ENCODE results near the gene CYSRT1. TPM values are rescaled to one million over a fixed set of nuclear protein-coding genes. Genes with fewer than 3 reads are reported as not detected.

Gene CYSRT1
- polyA plus RNA-seq, 1 experiment: 0.74 TPM

DNA sequence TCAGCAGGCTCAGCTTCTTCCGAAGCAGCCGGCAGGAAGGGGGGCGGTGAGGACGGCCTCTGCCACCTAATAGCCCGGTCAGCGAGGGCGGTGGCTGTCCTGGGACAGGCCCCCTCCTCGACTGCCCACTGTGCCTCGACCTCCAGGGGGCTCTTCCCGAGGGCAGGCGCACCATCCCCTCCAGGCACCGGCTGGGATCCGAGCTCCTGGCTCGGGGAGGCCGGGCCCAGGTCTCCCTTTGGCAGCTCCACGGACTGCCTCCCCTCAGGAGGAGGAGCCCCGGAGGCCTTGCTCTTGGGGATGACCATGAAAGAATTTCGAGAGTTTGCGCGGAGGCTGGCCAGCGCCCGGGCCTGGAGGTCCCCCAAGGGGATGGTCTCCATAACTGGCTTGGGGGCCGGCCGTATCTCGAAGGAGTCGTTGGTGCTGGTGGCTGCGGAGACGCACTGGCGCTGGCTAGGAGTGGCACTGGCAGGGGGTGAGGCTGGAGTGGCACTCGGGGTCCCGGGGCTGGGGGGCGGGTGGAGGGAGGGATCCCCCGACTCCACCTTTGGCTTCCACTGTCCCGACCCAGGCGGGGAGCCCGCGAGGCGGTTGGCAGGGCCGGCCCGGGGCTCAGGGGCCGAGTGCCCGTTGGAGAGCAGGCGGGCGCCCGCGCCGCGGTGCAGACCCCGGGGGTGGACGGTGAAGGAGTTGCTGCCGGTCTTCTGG, 25.4 kb upstream of the CYSRT1 start:
- ChIA-PET POLR2A (interaction anchor here (1.0 kb wide), 1 partner anchor 10 kb away, joined by 3 read pairs; no protein-coding TSS in a partner anchor), CTCF (interaction anchor here (0.8 to 1.0 kb wide), 2 partner anchors 11 to 22 kb away, joined by 3 read pairs; no protein-coding TSS in a partner anchor)

GRCh38 chr9:137200311-137201204, 24.4 kb upstream of the CYSRT1 start, which contains the start of gene TPRN:
TSS of gene TPRN (minus strand) at chr9:137200741. CDS start at chr9:137200711, 30 bp downstream.
- peak within 1 kb of the TSS; percentile 61 for H3K4me3 ChIP-seq (ENCODE audit: low read depth, low read length)
- POLR2A ChIA-PET: interaction anchor here (0.7 kb wide), 1 partner anchor 93 kb away, joined by 4 read pairs; no protein-coding TSS in a partner anchor
- CTCF ChIA-PET: interaction anchor here (0.7 to 1.0 kb wide), 2 partner anchors 27 to 154 kb away, joined by 3 to 4 read pairs; partner anchors contain the start of gene RNF224
- TF ChIP-seq, protein P1, sequence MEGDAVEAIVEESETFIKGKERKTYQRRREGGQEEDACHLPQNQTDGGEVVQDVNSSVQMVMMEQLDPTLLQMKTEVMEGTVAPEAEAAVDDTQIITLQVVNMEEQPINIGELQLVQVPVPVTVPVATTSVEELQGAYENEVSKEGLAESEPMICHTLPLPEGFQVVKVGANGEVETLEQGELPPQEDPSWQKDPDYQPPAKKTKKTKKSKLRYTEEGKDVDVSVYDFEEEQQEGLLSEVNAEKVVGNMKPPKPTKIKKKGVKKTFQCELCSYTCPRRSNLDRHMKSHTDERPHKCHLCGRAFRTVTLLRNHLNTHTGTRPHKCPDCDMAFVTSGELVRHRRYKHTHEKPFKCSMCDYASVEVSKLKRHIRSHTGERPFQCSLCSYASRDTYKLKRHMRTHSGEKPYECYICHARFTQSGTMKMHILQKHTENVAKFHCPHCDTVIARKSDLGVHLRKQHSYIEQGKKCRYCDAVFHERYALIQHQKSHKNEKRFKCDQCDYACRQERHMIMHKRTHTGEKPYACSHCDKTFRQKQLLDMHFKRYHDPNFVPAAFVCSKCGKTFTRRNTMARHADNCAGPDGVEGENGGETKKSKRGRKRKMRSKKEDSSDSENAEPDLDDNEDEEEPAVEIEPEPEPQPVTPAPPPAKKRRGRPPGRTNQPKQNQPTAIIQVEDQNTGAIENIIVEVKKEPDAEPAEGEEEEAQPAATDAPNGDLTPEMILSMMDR (IDR thresholded peaks at IDR 0.05; ENCODE audit: insufficient read depth, low read depth, low read length): no peak
- DNase-seq (ENCODE audit: low read depth): peak; percentile 89
- no peaks in the 10 kb centered on the region; the same call in 1 of the 2 replicates for H3K36me3 ChIP-seq (ENCODE audit: control insufficient read depth, insufficient read depth, low read length)
- no peaks in the 10 kb centered on the region for H3K27me3 ChIP-seq (ENCODE audit: control insufficient read depth, insufficient read depth, low read length)

More for the DNA sequence above, 25.4 kb upstream of the CYSRT1 start:
- TF ChIP-seq, protein P1 (IDR thresholded peaks at IDR 0.05; ENCODE audit: insufficient read depth, low read depth, low read length): no peak
- H3K36me3 ChIP-seq (ENCODE audit: control insufficient read depth, insufficient read depth, low read length): no peaks in the 10 kb centered on the region; the same call in 1 of the 2 replicates
- DNase-seq (ENCODE audit: low read depth): no peak
- peak overlapping the region; percentile 52 for H3K4me3 ChIP-seq (ENCODE audit: low read depth, low read length)
- H3K27me3 ChIP-seq (ENCODE audit: control insufficient read depth, insufficient read depth, low read length): no peaks in the 10 kb centered on the region

- Histone ChIP-seq H3K36me3 (ENCODE audit: control insufficient read depth, insufficient read depth, low read length) (no peaks in the 10 kb centered on the region), H3K4me3 (ENCODE audit: low read depth, low read length) (peak overlapping the region; percentile 61), H3K27me3 (ENCODE audit: control insufficient read depth, insufficient read depth, low read length) (no peaks in the 10 kb centered on the region)
- TF ChIP-seq, protein P1 (IDR thresholded peaks at IDR 0.05; ENCODE audit: insufficient read depth, low read depth, low read length): no peak
- no peak for DNase-seq (ENCODE audit: low read depth)
- ChIA-PET POLR2A (interaction anchor here (0.6 to 0.7 kb wide), 2 partner anchors 22 to 92 kb away, joined by 4 to 7 read pairs; no protein-coding TSS in a partner anchor), CTCF (interaction anchor here (0.7 to 1.0 kb wide), 2 partner anchors 26 to 155 kb away, joined by 3 to 4 read pairs; partner anchors contain the start of gene RNF224)
Measured at GRCh38 chr9:137201205-137201868, 23.6 kb upstream of the CYSRT1 start.

DNA sequence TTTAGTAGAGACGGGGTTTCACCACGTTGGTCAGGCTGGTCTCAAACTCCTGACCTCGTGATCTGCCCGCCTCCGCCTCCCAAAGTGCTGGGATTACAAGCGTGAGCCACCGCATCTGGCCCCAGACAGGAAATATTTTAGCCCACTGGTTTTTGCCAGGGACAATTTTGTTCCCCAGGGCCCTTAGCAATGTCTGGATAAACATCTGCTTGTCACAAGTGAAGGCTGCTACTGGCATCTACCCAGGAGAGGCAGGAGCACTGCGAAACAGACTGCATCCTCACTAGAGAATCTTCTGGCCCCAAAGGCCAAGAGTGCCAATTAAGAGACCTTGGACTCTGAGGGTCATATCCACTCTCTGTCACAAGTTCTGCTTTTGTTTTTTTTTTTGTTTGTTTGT, 22.0 kb upstream of the CYSRT1 start:
- H3K27me3 ChIP-seq (ENCODE audit: control insufficient read depth, insufficient read depth, low read length): no peaks in the 10 kb centered on the region
- H3K4me3 ChIP-seq (ENCODE audit: low read depth, low read length): no peak overlapping the region
- TF ChIP-seq, protein P1 (IDR thresholded peaks at IDR 0.05; ENCODE audit: insufficient read depth, low read depth, low read length): no peak
- ChIA-PET CTCF (interaction anchor here (1.5 kb wide), 1 partner anchor 24 kb away, joined by 3 read pairs; no protein-coding TSS in a partner anchor), POLR2A (no interaction called here)
- DNase-seq (ENCODE audit: low read depth): no peak
- H3K36me3 ChIP-seq (ENCODE audit: control insufficient read depth, insufficient read depth, low read length): no peaks in the 10 kb centered on the region

Measured in BJ (cell line).